HG02610 (cell line): ENCODE data around the gene NAA15.
A peak's percentile ranks its signal among the peaks of the same experiment; 100 is the strongest.
"Not testable (repeated sequence)": the region's sequence is repeated elsewhere in the genome, so short reads cannot be mapped to it uniquely, and the experiment has no call there.

Experiments used
- ATAC-seq: cut with Tn5 transposase; IDR thresholded peaks from one replicate; pipeline ENCODE4 v1.9.1; 2021; ENCODE audit warnings: mild to moderate bottlenecking, moderate library complexity; ENCODE audit not compliant: unreplicated experiment

Gene NAA15

DNA sequence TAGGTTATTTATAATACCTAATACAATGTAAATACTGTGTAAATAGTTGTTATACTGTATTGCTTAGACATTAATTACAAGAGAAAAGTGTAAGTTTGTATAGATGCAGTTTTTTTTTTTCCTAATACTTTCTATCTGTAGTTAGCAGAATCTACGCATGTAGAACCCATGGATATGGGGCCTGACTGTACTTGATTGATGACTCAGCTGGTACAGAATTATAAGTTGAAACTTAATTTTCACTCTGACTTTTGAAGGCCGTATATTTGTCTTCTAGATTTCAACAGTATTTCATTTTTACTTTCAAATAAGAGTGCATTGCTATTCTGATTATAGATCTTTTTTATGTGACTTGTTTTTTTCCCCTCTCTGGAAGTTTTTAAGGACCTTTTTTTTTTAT is 31.7 kb downstream of the NAA15 start:
- ATAC-seq = no peak

DNA sequence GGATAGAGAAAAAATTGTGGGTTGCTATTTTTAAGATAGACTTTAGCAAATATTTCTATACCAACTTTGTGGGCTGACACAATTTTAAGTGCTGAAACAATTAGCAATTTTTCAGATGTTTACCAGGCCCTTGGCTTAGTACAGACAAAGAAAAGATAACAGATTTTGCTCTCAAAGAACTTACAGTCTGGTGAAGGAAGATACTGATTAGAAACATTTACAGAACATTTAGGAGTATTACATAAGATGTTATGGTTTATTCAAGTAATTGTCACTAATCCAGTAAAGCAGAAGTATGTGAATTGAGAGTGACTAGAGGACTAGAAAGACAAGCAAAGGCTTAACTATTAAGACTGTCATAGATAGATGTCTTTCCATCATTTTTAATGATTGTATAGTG is 36.3 kb downstream of the NAA15 start:
- no peak for ATAC-seq

DNA sequence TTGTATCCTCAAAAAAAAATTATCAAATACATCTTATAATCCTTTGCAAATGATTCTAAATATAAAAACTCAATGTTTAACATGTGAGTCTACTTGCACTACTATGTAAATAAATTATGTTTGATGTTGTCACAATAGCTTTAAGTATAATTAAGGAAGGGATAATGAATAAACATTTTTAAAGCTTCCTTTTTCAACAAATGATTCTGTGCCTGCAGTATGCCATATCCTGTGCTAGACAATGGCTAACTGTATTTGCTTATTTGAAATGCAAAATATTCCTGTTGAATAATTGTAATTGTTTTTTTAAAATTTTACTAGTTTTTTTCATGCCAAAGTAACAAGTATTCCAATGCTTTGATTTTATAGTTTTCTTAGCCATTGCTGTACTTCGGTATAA is 60.0 kb downstream of the NAA15 start:
- ATAC-seq = no peak

DNA sequence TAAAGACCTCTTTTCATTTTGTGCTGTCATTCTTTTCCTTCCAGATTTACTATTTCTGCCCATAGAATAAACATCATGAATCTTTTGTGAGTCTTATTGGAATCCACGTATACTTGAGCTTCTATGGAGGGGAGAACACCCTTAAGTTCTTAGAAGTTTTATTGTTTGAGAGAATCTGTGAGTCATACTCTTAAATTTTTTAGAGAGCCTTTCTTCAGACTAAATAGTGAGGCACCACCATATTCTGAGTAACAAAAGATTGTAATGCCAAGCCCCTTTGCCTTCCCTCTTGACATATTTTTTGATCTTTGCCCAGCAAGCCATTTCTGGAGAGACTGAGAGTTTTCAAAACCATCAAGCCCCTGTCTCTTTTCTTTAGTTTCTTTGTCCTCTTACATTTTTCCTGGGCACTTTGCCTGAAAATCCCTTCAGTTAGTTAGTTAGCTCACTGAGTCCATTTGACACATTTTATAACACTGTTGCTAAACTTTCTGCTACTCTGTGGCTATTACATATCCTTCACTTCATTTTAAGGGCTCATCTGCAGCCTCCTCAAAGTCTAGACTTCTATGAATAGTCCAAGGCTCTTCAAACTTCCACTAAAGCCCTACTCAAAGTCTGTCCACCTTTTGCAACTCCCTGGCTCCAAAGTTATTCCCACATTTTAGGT is 66.3 kb downstream of the NAA15 start:
- no peak for ATAC-seq

DNA sequence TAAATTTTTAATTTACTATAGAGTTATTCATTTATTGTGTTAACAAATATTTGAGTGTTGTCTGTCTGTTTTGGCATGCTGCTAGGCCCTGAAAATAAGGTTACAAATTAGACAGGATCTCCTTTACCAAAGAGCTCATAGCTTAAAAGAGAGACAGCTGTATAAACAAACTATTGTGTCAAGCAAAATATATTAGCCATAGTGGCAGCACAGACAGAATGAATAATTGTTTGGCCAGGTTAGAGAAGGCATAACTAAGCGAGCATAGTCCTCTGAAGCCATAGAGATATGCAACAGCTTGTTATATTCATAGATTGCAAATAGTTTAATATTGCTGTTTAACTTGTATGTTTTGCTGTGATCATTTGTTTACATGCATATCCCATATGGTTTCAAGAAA is 67.7 kb downstream of the NAA15 start:
- no peak for ATAC-seq

DNA sequence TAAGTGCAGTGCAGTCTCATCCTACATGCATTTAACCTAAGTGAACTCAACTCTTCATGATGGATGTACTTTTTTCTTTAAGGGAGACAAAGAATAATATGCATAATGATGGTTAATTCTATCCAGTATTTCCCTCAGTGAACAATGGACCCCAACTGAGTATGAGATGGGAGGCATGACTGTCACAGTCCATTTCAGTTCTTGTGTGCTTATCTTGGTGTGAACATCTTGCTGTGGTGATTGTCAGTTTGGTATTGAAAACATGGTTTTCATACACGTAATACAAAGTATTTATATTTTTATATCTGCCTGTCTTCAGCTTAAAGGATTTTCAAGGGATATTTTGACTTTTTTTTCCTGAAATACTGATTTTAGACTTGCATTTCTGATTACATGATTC is 72.9 kb downstream of the NAA15 start:
- ATAC-seq = no peak

DNA sequence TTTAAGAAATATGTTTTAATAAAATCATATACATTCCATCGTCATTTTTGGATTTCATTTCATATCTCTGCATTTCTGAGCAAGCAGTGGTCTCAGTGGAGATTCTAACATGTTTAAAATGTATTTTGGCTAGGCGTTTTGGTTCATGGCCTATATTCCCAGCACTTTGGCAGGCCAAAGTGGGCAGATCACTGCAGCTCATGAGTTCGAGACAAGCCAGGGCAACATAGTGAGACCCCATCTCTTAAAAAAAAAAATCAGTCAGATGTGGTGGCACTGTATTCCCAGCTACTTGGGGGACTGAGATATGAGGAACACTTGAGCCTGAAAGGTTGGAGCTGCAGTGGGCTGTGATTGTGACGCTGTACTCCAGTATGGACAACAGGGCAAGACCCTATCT is 85.1 kb downstream of the NAA15 start:
- ATAC-seq = no peak

DNA sequence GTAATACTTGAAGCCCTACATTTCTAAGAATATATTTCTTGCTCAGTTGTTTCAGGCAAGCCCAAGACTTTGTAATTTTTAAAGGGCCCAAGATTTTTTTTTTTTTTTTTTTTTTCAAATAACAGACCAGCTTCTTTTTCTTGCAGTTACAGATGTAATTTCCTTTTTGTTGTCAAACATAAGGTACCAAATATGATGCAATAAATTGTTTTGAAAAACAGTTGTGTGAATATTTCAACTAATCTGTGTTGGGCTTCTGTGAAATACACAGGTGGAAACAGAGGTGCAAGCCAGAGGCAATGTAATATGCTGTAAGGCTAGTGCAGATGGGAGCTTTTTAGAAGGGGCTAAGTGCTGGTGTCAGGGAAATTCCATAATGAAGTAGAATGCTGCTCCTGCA is 87.8 kb downstream of the NAA15 start:
- no peak for ATAC-seq

DNA sequence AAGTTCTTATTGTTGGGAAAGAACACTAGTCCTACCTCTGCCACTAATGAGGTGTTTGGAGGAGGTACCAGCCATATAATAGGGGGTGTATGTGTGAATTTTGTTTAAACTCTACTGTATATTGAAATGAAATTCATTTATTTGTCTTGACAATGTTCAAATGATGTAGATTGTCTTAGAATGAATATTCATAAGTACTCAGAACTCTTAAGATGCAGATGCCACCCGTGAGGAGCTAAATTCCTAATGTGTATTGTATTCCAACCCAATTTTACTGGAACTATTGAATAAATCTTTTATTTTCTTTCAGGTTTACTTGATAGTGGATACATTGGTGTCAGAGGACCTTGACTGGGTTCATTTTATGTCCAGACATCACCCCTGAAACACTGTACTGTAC is 88.7 kb downstream of the NAA15 start:
- no peak for ATAC-seq

DNA sequence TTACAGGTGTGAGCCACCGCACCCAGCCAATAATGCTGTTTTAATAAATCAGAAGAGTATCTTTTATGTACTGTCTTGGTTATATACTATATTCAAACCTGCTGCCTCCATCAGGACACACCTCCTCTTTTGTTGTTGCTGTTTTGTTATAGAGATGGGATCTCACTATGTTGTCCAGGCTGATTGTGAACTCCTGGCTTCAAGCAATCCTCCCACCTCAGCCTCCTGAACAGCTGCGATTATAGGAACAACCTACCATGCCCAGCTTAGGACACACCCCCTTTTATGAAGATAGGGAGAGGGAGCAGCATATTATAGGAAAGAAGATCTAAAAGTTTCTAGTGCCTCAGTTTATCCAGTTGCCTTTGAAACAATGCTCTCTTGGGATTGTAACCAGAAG is 90.4 kb downstream of the NAA15 start:
- no peak for ATAC-seq

DNA sequence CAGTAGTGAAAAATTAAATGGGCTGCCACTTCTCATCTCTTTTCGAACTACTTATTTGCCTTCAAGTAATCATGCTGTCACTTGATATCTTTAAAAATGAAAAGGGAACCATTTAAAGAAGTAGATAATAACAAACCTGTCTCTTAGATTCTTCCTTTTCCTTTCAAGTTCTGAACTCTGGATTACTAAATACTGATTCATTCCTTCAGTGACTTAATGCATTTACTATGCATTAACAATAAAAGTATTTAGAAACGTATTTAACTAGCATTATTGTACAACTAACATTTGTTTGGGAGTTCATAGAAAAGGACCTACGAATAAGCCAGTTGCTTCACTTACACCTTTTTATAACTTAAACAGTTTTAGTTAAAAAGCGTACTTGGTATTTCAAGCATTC is 91.5 kb downstream of the NAA15 start:
- ATAC-seq = no peak

DNA sequence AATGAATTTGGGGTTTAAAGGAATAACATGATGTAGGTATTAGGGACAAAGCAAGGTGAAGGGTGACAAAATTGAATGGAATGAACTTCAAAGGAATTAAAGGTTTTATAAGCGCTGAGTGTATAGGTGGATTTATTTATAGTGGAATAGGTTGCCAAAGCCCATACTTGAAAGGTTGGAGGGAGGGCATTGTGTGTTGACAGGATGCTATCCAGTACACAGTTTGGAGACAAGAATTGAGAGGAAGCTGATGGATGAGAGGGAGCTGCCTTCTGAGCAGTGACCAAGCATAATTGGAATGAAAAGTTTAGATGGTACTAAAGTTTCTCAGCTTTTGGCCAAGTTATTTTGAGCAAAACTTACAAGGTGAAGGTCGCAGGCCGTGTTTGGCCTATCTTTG is 100.1 kb downstream of the NAA15 start:
- no peak for ATAC-seq

DNA sequence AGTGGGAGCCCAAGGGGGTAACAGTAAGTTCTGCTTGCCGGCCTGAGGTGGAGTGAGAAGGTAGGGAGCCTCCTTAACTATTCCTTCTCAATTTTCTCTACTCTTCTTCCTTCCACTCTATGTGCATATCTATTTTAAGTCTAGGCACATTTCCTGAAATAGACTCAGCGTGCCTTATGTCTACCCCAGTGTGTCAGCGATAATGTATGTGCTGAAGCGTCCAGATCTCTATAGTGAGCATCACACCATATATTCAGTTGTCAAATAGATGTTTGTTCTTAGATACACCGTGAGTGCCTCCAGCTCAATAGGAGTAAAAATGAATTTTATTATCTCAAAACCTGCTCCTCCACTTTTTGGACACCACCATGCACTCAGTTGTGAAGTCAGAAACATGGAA is 101.1 kb downstream of the NAA15 start:
- no peak for ATAC-seq

DNA sequence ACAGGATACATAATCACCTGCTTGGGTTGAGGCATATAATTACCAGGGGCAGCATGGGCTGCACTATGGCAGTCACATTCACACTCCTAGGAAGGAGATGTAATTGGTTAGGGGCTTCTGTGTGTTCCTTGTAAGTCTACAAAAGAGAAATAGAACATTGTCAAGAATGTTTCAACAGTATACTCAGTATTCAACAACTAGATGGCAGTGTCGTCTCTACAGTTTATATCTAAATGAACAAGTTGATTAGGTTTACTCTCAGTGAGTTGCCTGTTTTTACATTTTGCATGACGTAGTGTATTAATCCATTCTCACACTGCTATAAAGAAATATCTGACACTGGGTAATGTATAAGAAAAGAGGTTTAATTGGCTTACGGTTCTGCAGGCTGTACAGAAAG is 102.2 kb downstream of the NAA15 start:
- no peak for ATAC-seq

DNA sequence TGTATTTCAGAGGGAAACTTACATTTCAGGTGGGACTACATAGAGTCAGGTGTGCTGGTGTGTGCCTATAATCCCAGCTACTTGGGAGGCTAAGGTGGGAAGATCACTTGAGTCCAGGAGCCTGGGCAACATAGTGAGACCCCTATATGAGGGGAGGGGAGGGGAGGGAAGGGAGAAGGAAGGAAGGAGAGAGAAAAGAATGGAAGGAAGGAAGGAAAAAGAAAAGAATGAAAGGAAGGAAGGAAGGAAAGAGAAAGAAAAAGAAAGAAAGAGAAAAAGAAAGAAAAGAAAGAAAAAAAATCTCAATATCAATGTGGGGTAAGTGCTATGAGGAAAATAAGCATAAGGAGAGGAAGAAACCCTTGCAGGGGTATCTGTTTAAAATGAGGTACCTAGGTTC is 109.0 kb downstream of the NAA15 start:
- no peak for ATAC-seq

DNA sequence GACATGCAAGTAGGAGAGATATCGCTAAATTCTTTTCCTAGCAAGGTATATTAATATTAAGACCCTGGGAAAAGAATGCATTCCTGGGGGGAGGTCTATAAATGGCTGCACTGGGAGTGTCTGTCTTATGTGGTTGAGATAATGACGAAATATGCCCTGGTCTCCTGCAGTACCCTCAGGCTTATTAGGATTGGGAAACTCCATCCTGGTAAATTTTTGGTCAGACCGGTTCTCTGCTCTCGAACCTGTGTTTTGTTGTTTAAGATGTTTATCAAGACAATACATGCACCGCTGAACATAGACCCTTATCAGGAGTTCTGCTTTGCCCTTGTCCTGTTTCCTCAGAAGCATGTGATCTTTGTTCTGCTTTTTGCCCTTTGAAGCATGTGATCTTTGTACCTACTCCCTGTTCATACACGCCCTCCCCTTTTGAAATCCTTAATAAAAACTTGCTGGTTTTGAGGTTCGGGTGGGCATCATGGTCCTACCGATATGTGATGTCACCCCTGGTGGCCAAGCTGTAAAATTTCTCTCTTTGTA is 113.4 kb downstream of the NAA15 start:
- ATAC-seq = not testable (repeated sequence)

DNA sequence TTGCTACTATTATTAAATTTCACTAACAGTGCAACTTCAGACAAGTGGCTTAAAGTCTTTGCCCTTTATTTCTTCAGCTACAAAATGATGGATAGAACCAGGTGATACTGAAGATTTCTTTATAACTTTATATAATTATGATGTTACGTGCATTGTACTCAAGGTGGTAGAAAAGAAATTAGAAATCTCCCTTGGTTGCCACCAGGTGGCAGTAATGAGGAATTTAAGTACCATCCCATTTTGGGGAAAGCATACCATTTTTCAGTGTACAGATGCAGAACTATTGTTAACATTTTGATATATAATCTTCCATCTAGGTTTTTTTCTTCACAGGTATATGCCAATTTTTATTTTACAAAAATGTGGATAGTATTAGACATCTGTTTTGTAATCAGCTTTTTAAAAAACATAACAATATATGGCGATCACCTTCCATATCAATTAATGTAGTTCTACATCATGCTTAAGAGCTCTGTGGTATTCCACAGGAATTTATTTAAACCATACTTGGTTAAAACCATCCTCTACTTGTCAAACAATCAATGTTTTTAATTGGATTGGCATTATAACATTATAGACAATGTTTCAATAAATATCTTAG is 114.9 kb downstream of the NAA15 start:
- no peak for ATAC-seq

DNA sequence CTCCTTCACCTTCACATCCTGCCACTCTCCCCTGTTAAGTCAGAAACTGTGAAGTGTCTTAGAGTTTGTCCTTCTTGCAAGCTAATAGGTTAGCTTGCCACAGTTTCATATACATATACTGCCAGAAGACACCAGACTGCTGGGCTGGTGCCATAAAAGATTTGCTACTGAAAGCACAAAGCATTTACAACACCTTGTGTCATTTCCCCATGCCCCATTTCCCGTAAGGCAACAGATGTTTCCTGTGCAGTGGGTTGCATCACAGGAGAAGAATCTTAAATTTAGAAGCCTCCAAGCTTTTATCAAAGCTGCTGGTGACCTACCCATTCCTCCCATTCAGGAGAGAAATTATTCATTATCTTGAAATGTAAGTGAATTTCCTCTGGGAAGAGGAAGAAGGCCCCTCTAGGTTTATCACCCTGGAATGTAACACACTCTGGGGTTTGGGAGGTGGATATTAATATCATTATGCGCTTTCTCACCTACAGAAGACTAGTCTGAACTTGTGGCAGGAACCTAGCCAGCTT is 118.1 kb downstream of the NAA15 start:
- peak; percentile 80 for ATAC-seq

DNA sequence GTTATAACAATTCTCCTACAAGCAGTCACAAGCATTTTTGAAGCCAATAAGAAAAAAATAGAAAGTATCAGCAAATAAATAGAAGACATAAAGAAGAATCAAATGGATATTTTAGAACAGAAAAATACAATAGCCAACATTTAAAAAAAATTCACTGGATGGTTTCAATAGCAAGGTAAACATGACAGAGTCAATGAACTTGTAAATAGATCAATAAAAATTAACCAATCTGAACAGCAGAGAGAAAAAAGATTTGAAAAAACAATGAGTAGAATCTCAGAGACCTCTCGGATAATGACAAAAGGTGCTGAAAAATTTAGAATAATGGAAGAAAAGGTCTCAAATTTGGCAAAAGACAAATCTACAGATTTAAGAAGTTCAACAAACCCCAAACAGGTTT is 119.3 kb downstream of the NAA15 start:
- ATAC-seq = no peak

DNA sequence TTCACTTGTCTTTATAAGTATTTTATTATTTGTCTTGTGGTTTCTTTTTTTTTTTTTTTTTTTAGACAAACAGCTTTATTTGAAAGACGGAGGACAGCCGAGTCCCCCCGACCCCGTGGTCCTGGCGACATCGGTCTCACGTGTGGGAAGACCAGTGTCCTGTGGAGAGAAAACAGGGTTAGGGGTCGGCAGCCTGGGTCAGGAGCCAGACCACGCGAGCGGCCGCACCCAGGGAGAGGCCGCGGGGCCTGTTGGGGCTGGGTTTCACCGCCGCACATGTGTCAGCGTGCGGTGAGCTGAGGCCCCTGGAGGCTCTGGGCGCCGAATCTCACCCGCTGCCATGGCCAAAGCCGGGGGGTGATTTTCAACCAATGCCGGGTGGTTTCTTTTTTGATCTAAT is 134.8 kb downstream of the NAA15 start:
- no peak for ATAC-seq

DNA sequence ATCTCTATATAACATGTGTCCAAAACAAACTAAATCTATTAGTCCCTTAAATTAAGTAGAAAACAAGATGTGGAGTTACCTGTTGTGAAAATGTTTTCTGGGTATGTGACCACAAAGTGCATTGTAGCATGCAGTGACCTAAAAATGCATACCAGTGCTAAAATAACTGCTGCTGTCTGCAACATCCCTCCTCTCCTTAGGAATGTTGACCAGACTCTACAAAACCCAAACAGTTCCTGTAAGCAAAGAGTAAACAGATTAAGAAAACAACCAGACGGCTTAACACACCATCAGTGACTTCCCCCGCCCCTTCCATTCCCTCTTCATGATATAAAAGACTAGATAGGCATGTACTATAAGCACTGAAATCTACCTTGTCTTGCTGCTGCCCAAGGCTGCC is 136.8 kb downstream of the NAA15 start:
- ATAC-seq = no peak

DNA sequence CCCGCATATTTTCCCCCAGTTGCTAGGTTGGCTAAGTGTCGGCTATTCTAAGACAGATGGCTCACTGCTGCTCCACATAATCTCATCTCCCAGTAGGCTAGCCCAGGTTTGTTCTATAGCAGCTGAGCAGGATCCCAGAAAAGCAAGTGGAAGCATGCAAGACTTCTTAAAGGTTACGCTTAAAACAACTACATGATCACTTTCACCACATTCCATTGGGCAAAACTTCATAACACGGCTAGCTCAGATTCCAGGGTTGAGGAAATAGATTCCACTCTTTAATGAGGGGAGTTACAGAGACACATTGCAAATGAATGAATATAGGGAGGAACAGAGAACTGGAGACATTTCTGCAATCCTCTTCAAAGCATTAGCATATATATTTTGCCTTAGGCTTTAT is 139.7 kb downstream of the NAA15 start:
- ATAC-seq = no peak

DNA sequence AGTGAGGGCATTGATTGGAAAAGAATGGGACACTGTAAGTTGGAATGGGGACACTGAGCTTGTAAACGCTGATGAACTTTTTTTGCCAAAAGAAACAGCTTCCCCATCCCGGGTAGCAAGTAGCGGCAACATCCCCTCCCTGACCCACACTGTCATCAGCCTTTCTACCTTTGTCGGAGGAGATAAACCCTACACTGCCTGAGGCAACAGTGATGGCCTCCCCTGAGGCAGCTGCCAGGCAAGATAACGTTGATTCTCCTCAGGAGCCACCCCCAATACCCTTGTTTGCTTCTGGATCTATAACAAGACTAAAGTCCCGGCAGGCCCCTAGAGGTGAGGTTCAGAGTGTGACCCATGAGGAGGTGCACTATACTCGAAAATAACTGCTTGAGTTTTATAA is 142.4 kb downstream of the NAA15 start:
- no peak for ATAC-seq
